ENCODE results near the gene ELMOD3.

- no peak for TF ChIP-seq ZNF121 (tag by site-specific recombination; IDR thresholded peaks at IDR 0.05)
- no peak for TF ChIP-seq ZNF660 (tag by site-specific recombination; IDR thresholded peaks at IDR 0.05)
- TF ChIP-seq ZNF423 (tag by site-specific recombination; IDR thresholded peaks at IDR 0.05), result no peak
- TF ChIP-seq, protein P1, sequence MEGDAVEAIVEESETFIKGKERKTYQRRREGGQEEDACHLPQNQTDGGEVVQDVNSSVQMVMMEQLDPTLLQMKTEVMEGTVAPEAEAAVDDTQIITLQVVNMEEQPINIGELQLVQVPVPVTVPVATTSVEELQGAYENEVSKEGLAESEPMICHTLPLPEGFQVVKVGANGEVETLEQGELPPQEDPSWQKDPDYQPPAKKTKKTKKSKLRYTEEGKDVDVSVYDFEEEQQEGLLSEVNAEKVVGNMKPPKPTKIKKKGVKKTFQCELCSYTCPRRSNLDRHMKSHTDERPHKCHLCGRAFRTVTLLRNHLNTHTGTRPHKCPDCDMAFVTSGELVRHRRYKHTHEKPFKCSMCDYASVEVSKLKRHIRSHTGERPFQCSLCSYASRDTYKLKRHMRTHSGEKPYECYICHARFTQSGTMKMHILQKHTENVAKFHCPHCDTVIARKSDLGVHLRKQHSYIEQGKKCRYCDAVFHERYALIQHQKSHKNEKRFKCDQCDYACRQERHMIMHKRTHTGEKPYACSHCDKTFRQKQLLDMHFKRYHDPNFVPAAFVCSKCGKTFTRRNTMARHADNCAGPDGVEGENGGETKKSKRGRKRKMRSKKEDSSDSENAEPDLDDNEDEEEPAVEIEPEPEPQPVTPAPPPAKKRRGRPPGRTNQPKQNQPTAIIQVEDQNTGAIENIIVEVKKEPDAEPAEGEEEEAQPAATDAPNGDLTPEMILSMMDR (tag by site-specific recombination; IDR thresholded peaks at IDR 0.05), result no peak
- TF ChIP-seq ZNF843 (tag by site-specific recombination; IDR thresholded peaks at IDR 0.05), result no peak
- TF ChIP-seq ZNF354C (tag by site-specific recombination; IDR thresholded peaks at IDR 0.05; ENCODE audit: borderline replicate concordance, low read depth), result no peak
- no peak for TF ChIP-seq BCL11B (tag by site-specific recombination; IDR thresholded peaks at IDR 0.05; ENCODE audit: low read depth)
- no peak for TF ChIP-seq ZNF274 (IDR thresholded peaks at IDR 0.05; ENCODE audit: low read length)
- TF ChIP-seq ZNF274 (tag by site-specific recombination; IDR thresholded peaks at IDR 0.05; ENCODE audit: borderline replicate concordance), result no peak
- TF ChIP-seq, protein P2, sequence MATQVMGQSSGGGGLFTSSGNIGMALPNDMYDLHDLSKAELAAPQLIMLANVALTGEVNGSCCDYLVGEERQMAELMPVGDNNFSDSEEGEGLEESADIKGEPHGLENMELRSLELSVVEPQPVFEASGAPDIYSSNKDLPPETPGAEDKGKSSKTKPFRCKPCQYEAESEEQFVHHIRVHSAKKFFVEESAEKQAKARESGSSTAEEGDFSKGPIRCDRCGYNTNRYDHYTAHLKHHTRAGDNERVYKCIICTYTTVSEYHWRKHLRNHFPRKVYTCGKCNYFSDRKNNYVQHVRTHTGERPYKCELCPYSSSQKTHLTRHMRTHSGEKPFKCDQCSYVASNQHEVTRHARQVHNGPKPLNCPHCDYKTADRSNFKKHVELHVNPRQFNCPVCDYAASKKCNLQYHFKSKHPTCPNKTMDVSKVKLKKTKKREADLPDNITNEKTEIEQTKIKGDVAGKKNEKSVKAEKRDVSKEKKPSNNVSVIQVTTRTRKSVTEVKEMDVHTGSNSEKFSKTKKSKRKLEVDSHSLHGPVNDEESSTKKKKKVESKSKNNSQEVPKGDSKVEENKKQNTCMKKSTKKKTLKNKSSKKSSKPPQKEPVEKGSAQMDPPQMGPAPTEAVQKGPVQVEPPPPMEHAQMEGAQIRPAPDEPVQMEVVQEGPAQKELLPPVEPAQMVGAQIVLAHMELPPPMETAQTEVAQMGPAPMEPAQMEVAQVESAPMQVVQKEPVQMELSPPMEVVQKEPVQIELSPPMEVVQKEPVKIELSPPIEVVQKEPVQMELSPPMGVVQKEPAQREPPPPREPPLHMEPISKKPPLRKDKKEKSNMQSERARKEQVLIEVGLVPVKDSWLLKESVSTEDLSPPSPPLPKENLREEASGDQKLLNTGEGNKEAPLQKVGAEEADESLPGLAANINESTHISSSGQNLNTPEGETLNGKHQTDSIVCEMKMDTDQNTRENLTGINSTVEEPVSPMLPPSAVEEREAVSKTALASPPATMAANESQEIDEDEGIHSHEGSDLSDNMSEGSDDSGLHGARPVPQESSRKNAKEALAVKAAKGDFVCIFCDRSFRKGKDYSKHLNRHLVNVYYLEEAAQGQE (tag by site-specific recombination; IDR thresholded peaks at IDR 0.05), result no peak
- TF ChIP-seq GLIS1 (tag by site-specific recombination; IDR thresholded peaks at IDR 0.05), result no peak
- TF ChIP-seq ZBTB1 (tag by site-specific recombination; IDR thresholded peaks at IDR 0.05), result no peak
- no peak for TF ChIP-seq ZNF654 (tag by site-specific recombination; IDR thresholded peaks at IDR 0.05; ENCODE audit: low read depth)
These were observed 34.4 kb downstream of the ELMOD3 start for GRCh38 chr2:85388878-85389538.

All from HEK293 (cell line).